Measurements from ENCODE around the gene ABHD3.
A peak's percentile ranks its signal among the peaks of the same experiment; 100 is the strongest.
"Not testable (repeated sequence)": the region's sequence is repeated elsewhere in the genome, so short reads cannot be mapped to it uniquely, and the experiment has no call there.

Gene ABHD3, protein sequence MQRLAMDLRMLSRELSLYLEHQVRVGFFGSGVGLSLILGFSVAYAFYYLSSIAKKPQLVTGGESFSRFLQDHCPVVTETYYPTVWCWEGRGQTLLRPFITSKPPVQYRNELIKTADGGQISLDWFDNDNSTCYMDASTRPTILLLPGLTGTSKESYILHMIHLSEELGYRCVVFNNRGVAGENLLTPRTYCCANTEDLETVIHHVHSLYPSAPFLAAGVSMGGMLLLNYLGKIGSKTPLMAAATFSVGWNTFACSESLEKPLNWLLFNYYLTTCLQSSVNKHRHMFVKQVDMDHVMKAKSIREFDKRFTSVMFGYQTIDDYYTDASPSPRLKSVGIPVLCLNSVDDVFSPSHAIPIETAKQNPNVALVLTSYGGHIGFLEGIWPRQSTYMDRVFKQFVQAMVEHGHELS

GRCh38 chr18:21704603-21705364 is at the start of gene ABHD3:
TSS of gene ABHD3 (minus strand) at chr18:21704774. CDS start at chr18:21704665, 109 bp downstream.
- DNase-seq = peak; percentile 93

DNA sequence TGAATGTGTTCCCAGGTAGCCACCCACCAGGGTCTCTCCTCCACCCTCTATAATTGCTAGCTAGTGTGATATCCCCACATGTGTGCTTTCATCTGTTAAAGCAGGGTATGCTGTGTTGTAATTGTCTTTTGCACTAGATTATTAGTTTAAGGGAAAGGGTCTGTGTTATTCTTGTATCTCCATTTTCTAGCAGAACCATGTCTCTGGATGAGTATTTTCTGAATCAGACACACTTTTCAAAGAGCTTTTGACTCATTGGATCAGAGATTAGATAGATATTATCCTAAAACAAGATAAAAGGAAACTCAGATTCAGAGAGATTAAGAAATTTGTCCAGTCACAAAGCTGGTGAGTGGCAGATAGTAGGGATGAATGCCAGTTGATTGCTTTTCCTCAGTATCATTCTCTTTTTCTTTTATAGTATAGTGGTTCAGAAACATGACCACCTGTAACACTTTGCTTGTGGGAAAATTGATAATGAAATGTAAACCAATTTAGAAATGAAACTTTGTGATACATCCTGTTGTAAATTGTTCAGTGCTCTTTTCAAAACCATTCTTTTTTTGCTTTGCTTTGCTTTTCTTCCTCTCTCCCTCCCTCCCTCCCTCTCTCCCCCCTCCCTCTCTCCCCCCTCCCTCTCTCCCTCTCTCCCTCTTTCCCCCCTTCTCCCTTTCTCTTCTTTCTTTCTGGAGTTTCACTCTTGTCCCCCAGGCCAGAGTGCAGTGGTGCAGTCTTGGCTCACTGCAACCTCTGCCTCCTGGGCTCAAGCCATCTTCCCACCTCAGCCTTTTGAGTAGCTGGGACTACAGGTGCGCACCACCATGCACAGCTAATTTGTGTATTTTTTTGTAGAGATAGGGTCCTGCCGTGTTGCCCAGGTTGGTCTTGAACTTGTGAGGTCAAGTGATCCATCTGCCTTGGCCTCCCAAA is 43.5 kb upstream of the ABHD3 start:
- no peak for DNase-seq

DNA sequence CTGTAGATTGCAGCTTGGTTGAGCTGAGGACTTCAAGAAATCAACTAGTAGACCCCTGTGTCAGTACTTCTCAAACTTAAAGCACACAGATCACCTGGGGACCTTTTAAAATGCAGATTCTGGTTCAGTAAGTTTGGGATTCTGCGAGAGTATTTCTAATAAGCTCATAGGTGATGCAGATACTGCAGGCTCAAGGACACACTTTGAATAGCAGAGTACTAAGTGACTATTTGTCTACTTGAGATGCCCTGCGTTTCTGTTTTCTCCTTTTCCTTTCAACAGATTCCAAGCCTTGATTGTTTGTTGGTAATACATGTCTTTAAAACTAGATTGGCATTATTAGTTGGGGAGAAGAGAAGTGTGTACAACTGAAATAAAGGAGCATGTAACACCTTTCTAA is 42.7 kb upstream of the ABHD3 start:
- DNase-seq = no peak

DNA sequence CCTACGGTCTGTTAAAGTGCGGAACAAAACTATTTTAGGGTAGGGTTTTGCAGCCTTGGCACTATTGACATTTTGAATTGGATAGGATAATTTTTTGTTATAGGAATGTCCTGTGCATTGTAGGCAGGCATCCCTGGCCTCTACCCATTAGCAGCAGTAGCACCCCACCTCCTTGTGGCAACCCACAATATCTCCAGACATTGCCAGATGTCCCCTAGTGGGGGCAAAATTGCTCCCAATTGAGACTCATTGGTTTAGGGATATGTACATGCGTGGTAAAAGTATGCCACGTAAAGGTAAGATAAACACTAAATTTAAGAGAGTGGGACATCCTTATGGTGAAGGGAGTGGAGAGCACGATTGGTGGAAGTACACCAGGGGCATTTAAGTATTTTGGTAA is 40.7 kb upstream of the ABHD3 start:
- DNase-seq = no peak

DNA sequence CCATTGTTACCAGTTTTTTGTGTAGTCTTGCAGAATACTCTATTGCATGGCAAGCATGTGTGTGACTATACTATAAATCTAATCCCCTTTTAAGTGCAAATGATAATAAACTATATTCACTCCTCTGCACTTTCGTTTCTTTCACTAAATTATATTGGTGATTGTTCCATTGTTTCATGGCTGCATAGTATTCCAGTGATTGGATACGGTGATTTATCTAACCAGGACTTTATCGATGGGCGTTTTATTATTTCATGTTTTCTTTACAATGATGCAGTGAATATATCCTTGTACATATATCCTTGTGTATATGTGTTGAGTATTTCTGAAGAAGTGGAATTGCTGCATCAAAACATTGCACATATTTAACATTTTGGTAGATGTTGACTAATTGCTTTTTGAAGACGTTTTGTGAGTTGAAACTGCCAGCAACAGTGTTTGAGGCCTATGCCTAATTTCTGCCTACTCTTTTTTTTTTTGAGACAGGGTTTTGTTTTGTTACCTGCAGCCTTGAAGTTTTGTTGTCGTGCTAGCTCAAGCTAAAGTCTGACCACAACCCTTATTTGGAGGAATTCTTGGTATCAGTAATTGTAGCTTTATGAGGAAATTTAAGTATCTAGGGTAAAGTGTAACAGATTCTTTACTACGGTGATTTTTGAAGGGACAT is 38.7 kb upstream of the ABHD3 start:
- no peak for DNase-seq

DNA sequence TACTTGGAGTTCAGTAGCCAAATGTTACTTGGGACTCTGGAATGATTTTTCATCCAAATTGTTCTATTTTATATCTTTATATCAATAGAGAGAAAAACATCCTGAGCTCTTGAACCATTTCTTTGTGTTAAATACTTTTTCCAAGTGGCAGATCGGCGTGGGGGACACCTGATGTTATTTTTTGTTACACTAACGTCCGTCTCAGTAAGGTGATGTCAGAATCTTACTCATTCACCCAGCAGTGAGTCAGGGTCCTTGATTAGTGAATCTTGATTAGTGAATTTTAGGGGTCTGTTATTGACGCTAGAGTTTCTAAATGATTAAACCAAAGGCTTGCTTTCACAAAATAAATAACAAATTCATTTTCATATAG is 37.7 kb upstream of the ABHD3 start:
- no peak for DNase-seq

GRCh38 chr18:21741562-21742314 is 37.2 kb upstream of the ABHD3 start:
- DNase-seq = peak; percentile 53

DNA sequence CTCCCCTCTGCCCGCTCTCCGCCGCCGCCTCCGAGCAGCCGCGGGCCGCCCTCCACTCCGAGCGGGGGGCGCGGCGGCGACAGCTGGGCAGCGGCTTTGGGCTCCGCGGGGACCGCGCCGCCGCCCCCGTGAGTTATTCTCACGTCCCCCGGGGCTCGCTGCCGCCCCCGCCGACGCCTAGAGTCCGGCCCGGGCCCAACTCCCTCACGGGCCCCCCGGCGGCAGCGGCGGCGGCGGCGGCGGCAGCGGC is 36.7 kb upstream of the ABHD3 start:
- no peak for DNase-seq

GRCh38 chr18:21740538-21741311 is 36.2 kb upstream of the ABHD3 start, which contains the start of gene MIB1:
TSS of gene MIB1 (plus strand) at chr18:21740792. CDS start at chr18:21741584, 792 bp downstream.
- DNase-seq = peak; percentile 99

DNA sequence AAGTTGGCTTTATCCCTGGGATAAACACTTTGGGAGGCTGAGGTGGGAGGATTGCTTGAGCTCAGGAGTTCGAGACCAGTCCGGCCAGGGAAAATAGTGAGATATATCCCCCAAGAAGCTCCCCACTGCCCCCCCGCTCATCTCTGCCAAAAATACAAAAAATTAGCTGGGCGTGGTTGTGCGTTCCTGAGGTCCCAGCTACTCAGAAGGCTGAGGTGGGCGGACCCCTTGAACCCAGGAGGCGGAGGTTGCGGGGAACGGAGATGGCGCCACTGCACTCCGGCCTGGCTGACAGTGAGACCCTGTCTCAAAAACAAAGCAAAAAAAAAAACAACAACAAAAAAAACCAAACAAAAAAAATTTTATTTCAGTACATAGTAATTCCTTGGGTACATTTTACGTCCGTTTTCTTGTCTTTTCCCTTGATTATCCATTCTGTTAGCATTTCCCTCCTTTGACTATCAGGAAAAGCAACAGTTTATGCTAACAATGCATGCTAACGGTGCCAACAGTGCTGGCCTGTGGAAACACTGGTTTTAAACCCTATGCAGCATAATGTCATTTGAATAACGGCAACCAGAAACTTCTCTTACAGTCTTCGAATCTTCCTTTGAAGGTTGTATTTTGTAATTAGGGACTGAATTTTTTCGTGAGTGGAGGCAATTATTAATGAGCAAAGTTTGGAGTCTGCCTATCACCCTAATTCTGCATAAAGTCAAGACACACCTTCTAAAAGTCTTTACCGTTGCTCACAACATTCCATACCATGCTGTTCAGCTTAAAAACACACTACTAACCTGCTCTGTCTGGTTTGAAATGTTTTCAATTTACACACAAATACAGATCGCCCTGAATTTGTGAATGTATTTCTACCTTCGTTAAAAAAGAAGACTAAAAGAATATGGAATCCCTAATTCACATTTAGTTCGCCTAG is 35.3 kb upstream of the ABHD3 start:
- DNase-seq = no peak

DNA sequence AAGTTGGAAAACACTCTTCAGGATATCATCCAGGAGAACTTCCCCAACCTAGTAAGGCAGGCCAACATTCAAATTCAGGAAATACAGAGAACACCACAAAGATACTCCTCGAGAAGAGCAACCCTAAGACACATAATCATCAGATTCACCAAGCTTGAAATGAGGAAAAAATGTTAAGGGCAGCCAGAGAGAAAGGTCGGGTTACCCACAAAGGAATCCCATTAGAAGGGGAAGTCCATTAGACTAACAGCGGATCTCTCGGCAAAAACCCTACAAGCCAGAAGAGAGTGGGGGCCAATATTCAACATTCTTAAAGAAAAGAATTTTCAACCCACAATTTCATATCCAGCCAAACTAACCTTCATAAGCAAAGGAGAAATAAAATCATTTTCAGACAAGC is 32.4 kb upstream of the ABHD3 start:
- not testable (repeated sequence) for DNase-seq

GRCh38 chr18:21735452-21736015 is 31.0 kb upstream of the ABHD3 start:
- peak; percentile 37 for DNase-seq

GRCh38 chr18:21733011-21733410 is 28.4 kb upstream of the ABHD3 start:
- no peak for DNase-seq

DNA sequence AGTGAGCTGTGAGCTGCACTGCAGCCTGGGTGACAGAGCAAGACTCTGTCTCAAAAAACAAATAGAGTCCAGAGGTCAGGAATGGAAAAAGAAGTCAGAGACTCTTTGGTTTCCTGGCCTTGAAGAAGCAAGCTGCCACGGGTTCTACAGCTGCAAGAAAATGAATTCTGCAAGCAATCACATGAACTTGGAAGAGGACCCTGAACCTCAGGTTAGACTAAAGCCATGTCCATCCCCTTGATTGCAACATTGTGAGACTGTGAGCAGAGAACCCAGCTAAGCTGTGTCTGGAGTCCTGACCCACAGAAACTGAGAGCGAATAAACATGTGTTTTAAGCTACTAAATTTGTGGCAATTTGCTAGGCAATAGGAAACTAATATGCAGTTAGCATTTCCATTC is 23.1 kb upstream of the ABHD3 start:
- DNase-seq = no peak

DNA sequence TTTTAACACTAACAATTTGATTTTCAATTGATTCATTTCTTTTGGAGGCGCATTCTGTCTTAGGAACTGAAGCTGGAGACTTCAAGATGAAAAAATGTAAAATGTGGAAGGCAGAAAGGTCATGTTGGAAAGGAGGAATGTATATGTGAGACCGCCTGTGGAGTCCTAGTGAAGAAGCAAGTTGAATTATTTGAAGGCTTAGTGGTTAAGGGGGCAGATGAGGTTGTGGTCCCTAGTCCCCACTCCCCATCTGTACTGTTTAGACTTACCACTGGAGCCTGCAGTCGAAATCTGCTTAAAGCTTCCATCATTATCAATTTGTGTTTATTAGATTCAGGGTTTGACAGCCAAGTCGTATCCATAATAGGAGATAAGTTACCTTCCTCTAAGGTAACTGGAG is 20.6 kb upstream of the ABHD3 start:
- no peak for DNase-seq

GRCh38 chr18:21722687-21723086 is 18.1 kb upstream of the ABHD3 start:
- DNase-seq = no peak

DNA sequence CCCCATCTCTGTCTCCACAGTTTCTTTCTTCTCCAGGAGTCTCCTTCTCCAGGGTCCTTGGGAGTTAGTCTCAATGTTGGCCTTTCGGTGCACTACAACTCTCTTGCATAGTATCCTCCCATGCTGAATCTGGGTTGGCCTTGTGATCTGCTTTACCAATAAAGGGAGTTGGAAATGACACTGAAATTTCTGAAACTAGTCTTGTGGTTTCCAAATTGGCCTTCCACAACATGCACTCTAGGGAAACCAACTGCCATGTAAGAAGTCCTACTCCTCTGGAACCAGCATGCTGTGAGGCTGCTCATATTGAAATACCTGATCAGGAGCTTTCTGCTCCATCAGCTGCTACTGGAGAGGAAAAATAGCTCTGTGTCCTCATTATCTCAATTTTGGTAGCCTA is 9.9 kb upstream of the ABHD3 start:
- DNase-seq = no peak

- not testable (repeated sequence) for DNase-seq
These were observed 2.6 kb upstream of the ABHD3 start for GRCh38 chr18:21707130-21707529.

DNA sequence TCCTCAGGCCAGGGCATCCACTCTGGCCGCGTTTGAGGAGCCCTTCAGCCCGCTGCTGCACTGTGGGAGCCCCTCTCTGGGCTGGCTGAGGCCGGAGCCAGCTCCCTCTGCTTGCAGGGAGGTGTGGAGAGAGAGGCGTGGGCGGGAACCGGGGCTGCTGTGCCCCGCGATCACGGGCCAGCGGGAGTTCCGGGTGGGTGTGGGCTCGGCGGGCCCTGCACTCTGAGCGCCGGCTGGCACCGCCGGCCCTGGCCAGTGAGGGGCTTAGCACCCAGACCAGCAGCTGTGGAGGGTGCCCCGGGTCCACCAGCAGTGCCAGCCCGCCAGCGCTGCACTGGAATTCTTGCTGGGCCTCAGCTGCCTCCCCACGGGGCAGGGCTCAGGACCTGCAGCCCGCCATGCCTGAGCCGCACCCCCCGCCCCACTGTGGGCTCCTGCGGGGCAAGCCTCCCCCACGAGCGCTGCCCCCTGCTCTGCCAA is 1.9 kb upstream of the ABHD3 start:
- no peak for DNase-seq
